ENCODE data around the gene TMEM175. TPM values are rescaled to one million over a fixed set of nuclear protein-coding genes. Genes with fewer than 3 reads are reported as not detected.
A peak's percentile ranks its signal among the peaks of the same experiment; 100 is the strongest.
"Not testable (repeated sequence)": the region's sequence is repeated elsewhere in the genome, so short reads cannot be mapped to it uniquely, and the experiment has no call there.

TMEM175 gene
- total RNA-seq, 4 donors from 2014 or later = 17.4 to 39.1 (median 30.1) TPM

- intact Hi-C loops (cut with DNase I; ENCODE audit: low total_unique reads) = no loop called here
- WGBS, 2 donors = 34 to 45% methylated on average over 24 to 61 of the region's 123 CpGs
- TF ChIP-seq POLR2A (IDR thresholded peaks at IDR 0.05) (no peak), CTCF (IDR thresholded peaks at IDR 0.05) (no peak)
- H3K4me3 ChIP-seq (ENCODE audit: low read depth, poor library complexity, severe bottlenecking) = peak within 1 kb of the TSS; percentile 67
- peak; percentile 77 to 96 for DNase-seq (ENCODE audit: low spot score in 2 of 2)
Observed at GRCh38 chr4:973431-974397, 41.5 kb downstream of the TMEM175 start, which contains the start of gene DGKQ. TSS of gene DGKQ (minus strand) at chr4:973569. CDS start at chr4:973482, 87 bp downstream.

GRCh38 chr4:974668-975067, 42.4 kb downstream of the TMEM175 start:
- DNase-seq (ENCODE audit: low spot score in 2 of 2) = no peak
- H3K4me3 ChIP-seq (ENCODE audit: low read depth, poor library complexity, severe bottlenecking) = no peak overlapping the region
- intact Hi-C loops (cut with DNase I; ENCODE audit: low total_unique reads) = no loop called here
- 79 to 80% methylated on average over 4 to 8 of the region's 9 CpGs for WGBS, 2 donors
- no peak for TF ChIP-seq POLR2A (IDR thresholded peaks at IDR 0.05)
- TF ChIP-seq CTCF (IDR thresholded peaks at IDR 0.05) = no peak

- 90 to 94% methylated on average over 4 to 13 of the region's 25 CpGs for WGBS, 2 donors
- intact Hi-C loops (cut with DNase I; ENCODE audit: low total_unique reads); H3K4me3 ChIP-seq (ENCODE audit: low read depth, poor library complexity, severe bottlenecking); DNase-seq (ENCODE audit: low spot score in 2 of 2): not testable (repeated sequence)
Observed at GRCh38 chr4:976016-976415, 43.8 kb downstream of the TMEM175 start.

- WGBS, 2 donors = 58 to 63% methylated on average over 19 to 20 of the region's 20 CpGs
- TF ChIP-seq CTCF (IDR thresholded peaks at IDR 0.05) = no peak
- no peak for TF ChIP-seq POLR2A (IDR thresholded peaks at IDR 0.05)
- intact Hi-C loops (cut with DNase I; ENCODE audit: low total_unique reads) = no loop called here
Observed at GRCh38 chr4:978957-979701, 46.9 kb downstream of the TMEM175 start.

GRCh38 chr4:982291-982690, 50.0 kb downstream of the TMEM175 start:
- TF ChIP-seq POLR2A (IDR thresholded peaks at IDR 0.05) (no peak), CTCF (IDR thresholded peaks at IDR 0.05) (no peak)
- intact Hi-C loops (cut with DNase I; ENCODE audit: low total_unique reads) = no loop called here
- no peak for DNase-seq (ENCODE audit: low spot score in 2 of 2)
- H3K4me3 ChIP-seq (ENCODE audit: low read depth, poor library complexity, severe bottlenecking) = no peak overlapping the region
- WGBS, 2 donors = 93 to 94% methylated on average over 17 of the region's 17 CpGs

More at GRCh38 chr4:978957-979701, 46.9 kb downstream of the TMEM175 start:
- DNase-seq (ENCODE audit: low spot score in 2 of 2) = no peak
- no peak overlapping the region for H3K4me3 ChIP-seq (ENCODE audit: low read depth, poor library complexity, severe bottlenecking)

- WGBS, 2 donors = 93 to 94% methylated on average over 15 of the region's 15 CpGs
- DNase-seq (ENCODE audit: low spot score in 2 of 2) = no peak
- intact Hi-C loops (cut with DNase I; ENCODE audit: low total_unique reads) = no loop called here
- no peak for TF ChIP-seq POLR2A (IDR thresholded peaks at IDR 0.05)
- TF ChIP-seq CTCF (IDR thresholded peaks at IDR 0.05) = no peak
- H3K4me3 ChIP-seq (ENCODE audit: low read depth, poor library complexity, severe bottlenecking) = no peak overlapping the region
Observed at GRCh38 chr4:982814-983213, 50.6 kb downstream of the TMEM175 start.

Data from lower leg skin (tissue), 4 donors.